NCI-H82 (cell line): ENCODE results near the gene HMGN3.
A peak's percentile ranks its signal among the peaks of the same experiment; 100 is the strongest.

Source experiments
- DNase-seq: peaks from one replicate; lab custom pipeline; 2025; lab: John Stamatoyannopoulos, UW

Gene HMGN3

GRCh38 chr6:79184641-79185040 lies 49.8 kb downstream of the HMGN3 start:
- no peak for DNase-seq

GRCh38 chr6:79184086-79184485 lies 50.4 kb downstream of the HMGN3 start:
- no peak for DNase-seq

- peak; percentile 36 for DNase-seq
Measured at GRCh38 chr6:79180052-79180451, 54.4 kb downstream of the HMGN3 start.

GRCh38 chr6:79173378-79173777 lies 61.1 kb downstream of the HMGN3 start:
- DNase-seq: no peak

- DNase-seq: no peak
Measured at GRCh38 chr6:79170959-79171358, 63.5 kb downstream of the HMGN3 start.

GRCh38 chr6:79170431-79170830 lies 64.1 kb downstream of the HMGN3 start:
- no peak for DNase-seq

- no peak for DNase-seq
Measured at GRCh38 chr6:79168695-79168980, 65.8 kb downstream of the HMGN3 start.

- no peak for DNase-seq
Measured at GRCh38 chr6:79167931-79168694, 66.4 kb downstream of the HMGN3 start.

GRCh38 chr6:79159846-79160245 lies 74.6 kb downstream of the HMGN3 start:
- no peak for DNase-seq

GRCh38 chr6:79158856-79159516 lies 75.5 kb downstream of the HMGN3 start:
- no peak for DNase-seq

- DNase-seq: no peak
Measured at GRCh38 chr6:79157961-79158644, 76.4 kb downstream of the HMGN3 start.

- no peak for DNase-seq
Measured at GRCh38 chr6:79152269-79152737, 82.2 kb downstream of the HMGN3 start.
